ENCODE results near the gene LPP. TPM values are rescaled to one million over a fixed set of nuclear protein-coding genes. Genes with fewer than 3 reads are reported as not detected.

Gene LPP
- total and polyA plus RNA-seq, 4 donors, result 11.1 to 219 (median 66.5) TPM

DNA sequence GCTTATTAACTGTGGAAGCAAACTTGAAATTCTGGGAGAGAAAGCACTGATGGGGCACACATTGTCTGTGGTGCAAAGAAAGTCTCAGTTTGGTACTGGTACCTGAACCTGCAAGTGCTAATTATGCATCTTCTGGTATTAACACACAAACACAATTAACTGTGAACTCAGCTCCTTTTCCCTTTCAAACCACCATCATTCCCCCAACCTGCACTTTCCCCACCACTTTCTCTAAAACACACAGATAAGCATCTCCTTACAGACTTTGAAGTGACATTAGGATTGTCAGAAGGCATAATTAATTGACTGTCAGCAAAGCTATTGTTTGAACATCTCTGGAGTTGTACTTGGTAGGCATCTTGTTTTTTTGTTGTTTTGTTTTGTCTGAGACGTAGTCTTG, 565.6 kb downstream of the LPP start:
- no peak overlapping the region for H3K4me3 ChIP-seq
- H3K4me1 ChIP-seq (ENCODE audit: control insufficient read depth in 5 of 5, insufficient read depth in 5 of 5, low read length in 5 of 5), result peaks cover 0 to 11% (median 2%) of the 10 kb centered on the region in 5 donors
- no peak overlapping the region for H3K27ac ChIP-seq (ENCODE audit: low read depth in 1 of 2, low read length in 1 of 2)
- 90 to 98% methylated on average over 1 of the region's 1 CpG for WGBS, 2 donors
- H3K9me3 ChIP-seq (ENCODE audit: control insufficient read depth in 4 of 4, insufficient read depth in 3 of 4, low read length in 3 of 4), result no peaks in the 10 kb centered on the region
- TF ChIP-seq, protein P1, sequence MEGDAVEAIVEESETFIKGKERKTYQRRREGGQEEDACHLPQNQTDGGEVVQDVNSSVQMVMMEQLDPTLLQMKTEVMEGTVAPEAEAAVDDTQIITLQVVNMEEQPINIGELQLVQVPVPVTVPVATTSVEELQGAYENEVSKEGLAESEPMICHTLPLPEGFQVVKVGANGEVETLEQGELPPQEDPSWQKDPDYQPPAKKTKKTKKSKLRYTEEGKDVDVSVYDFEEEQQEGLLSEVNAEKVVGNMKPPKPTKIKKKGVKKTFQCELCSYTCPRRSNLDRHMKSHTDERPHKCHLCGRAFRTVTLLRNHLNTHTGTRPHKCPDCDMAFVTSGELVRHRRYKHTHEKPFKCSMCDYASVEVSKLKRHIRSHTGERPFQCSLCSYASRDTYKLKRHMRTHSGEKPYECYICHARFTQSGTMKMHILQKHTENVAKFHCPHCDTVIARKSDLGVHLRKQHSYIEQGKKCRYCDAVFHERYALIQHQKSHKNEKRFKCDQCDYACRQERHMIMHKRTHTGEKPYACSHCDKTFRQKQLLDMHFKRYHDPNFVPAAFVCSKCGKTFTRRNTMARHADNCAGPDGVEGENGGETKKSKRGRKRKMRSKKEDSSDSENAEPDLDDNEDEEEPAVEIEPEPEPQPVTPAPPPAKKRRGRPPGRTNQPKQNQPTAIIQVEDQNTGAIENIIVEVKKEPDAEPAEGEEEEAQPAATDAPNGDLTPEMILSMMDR (IDR thresholded peaks at IDR 0.05; ENCODE audit: control extremely low read depth, extremely low read depth), result no peak
- no peak for ATAC-seq (ENCODE audit: insufficient read depth, low FRiP score)
- no peak overlapping the region for H3K9ac ChIP-seq (ENCODE audit: insufficient read depth in 1 of 2, low read length in 2 of 2)
- H3K36me3 ChIP-seq (ENCODE audit: control insufficient read depth in 4 of 4, insufficient read depth in 4 of 4, low read length in 4 of 4), result no peaks in the 10 kb centered on the region
- H3K27me3 ChIP-seq (ENCODE audit: control insufficient read depth in 3 of 3, insufficient read depth in 3 of 3, low read length in 2 of 3), result no peaks in the 10 kb centered on the region
- DNase-seq, result no peak

DNA sequence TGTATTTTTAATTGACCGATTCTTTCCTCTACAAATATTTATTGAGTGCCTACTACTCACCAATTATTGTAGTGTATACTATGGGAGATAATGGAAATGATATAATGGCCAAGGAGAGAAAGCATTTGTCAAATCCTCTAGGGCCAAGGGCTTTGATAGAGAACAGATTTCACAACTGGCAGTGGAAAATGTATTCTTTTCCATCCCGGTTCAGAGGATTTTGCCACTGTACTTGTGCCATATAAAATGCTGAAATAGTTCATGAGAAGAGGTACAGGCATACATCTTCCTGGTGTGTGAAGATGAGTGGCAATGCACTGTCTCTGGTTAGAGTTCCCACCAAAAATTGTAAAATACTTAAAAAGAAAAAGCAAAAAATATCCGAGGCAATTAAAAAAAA, 566.3 kb downstream of the LPP start:
- Histone ChIP-seq H3K36me3 (ENCODE audit: control insufficient read depth in 4 of 4, insufficient read depth in 4 of 4, low read length in 4 of 4) (no peaks in the 10 kb centered on the region), H3K4me3 (no peak overlapping the region), H3K9ac (ENCODE audit: insufficient read depth in 1 of 2, low read length in 2 of 2) (no peak overlapping the region), H3K27ac (ENCODE audit: low read depth in 1 of 2, low read length in 1 of 2) (no peak overlapping the region), H3K27me3 (ENCODE audit: control insufficient read depth in 3 of 3, insufficient read depth in 3 of 3, low read length in 2 of 3) (no peaks in the 10 kb centered on the region), H3K4me1 (ENCODE audit: control insufficient read depth in 5 of 5, insufficient read depth in 5 of 5, low read length in 5 of 5) (peaks cover 0 to 11% (median 2%) of the 10 kb centered on the region in 5 donors), H3K9me3 (ENCODE audit: control insufficient read depth in 4 of 4, insufficient read depth in 3 of 4, low read length in 3 of 4) (no peaks in the 10 kb centered on the region)
- TF ChIP-seq, protein P1 (IDR thresholded peaks at IDR 0.05; ENCODE audit: control extremely low read depth, extremely low read depth), result no peak
- DNase-seq (no peak), ATAC-seq (ENCODE audit: insufficient read depth, low FRiP score) (no peak)
- WGBS, 2 donors, result 81 to 84% methylated on average over 3 of the region's 3 CpGs

DNA sequence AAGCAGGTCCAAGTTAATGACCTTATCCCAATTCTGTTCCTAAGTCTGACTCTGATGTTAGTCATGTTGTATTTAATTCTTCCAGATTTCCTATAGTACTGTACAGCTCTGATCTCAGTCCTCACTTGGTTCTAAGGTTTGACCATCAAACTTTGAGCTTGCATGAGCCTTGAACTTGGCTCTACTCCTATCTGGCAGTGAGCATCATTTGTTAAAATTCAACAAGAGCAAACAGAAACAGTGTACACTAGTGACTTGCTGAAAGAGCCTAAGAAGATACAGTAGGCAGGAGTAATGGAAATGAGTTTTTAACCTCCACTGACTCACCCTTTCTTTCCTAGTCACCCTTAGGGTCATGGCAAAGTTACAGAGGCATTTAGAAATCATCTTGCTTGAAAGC, 566.7 kb downstream of the LPP start:
- Histone ChIP-seq H3K4me3 (no peak overlapping the region), H3K9me3 (ENCODE audit: control insufficient read depth in 4 of 4, insufficient read depth in 3 of 4, low read length in 3 of 4) (no peaks in the 10 kb centered on the region), H3K9ac (ENCODE audit: insufficient read depth in 1 of 2, low read length in 2 of 2) (no peak overlapping the region), H3K27ac (ENCODE audit: low read depth in 1 of 2, low read length in 1 of 2) (no peak overlapping the region), H3K4me1 (ENCODE audit: control insufficient read depth in 5 of 5, insufficient read depth in 5 of 5, low read length in 5 of 5) (peaks cover 0 to 11% (median 2%) of the 10 kb centered on the region in 5 donors), H3K36me3 (ENCODE audit: control insufficient read depth in 4 of 4, insufficient read depth in 4 of 4, low read length in 4 of 4) (no peaks in the 10 kb centered on the region), H3K27me3 (ENCODE audit: control insufficient read depth in 3 of 3, insufficient read depth in 3 of 3, low read length in 2 of 3) (no peaks in the 10 kb centered on the region)
- ATAC-seq (ENCODE audit: insufficient read depth, low FRiP score) (no peak), DNase-seq (no peak)
- TF ChIP-seq, protein P1 (IDR thresholded peaks at IDR 0.05; ENCODE audit: control extremely low read depth, extremely low read depth), result no peak

DNA sequence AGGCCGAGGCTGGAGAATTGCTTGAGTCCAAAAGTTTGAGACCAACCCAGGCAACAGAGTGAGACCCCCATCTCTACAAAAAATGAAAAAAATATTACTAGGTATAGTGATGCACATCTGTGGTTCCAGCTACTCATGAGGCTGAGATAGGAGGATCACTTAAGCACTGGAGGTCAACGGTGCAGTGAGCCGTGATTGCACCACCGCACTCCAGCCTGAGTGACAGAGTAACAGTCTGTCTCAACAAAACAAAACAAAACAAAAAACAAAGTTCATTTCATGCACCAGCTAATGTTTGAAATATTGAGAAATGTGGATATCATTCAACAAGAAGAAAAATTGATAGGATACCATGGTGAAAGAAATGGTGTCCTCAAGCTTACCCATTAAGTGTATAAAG, 567.4 kb downstream of the LPP start:
- H3K27ac ChIP-seq (ENCODE audit: low read depth in 1 of 2, low read length in 1 of 2), result no peak overlapping the region
- DNase-seq, result no peak

More for the DNA sequence above, 567.4 kb downstream of the LPP start:
- H3K27me3 ChIP-seq (ENCODE audit: control insufficient read depth in 3 of 3, insufficient read depth in 3 of 3, low read length in 2 of 3), result no peaks in the 10 kb centered on the region
- peaks cover 0 to 11% (median 2%) of the 10 kb centered on the region in 5 donors for H3K4me1 ChIP-seq (ENCODE audit: control insufficient read depth in 5 of 5, insufficient read depth in 5 of 5, low read length in 5 of 5)
- H3K9me3 ChIP-seq (ENCODE audit: control insufficient read depth in 4 of 4, insufficient read depth in 3 of 4, low read length in 3 of 4), result no peaks in the 10 kb centered on the region
- H3K9ac ChIP-seq (ENCODE audit: insufficient read depth in 1 of 2, low read length in 2 of 2), result no peak overlapping the region
- WGBS, 2 donors, result 95 to 96% methylated on average over 4 of the region's 4 CpGs
- TF ChIP-seq, protein P1 (IDR thresholded peaks at IDR 0.05; ENCODE audit: control extremely low read depth, extremely low read depth), result no peak
- H3K36me3 ChIP-seq (ENCODE audit: control insufficient read depth in 4 of 4, insufficient read depth in 4 of 4, low read length in 4 of 4), result no peaks in the 10 kb centered on the region
- no peak for ATAC-seq (ENCODE audit: insufficient read depth, low FRiP score)
- no peak overlapping the region for H3K4me3 ChIP-seq
